HL-60 (cell line): ENCODE measurements around the gene CRB1.

Source experiments
- POLR2AphosphoS5 ChIP-seq: IDR thresholded peaks from 2 replicates; pipeline ENCODE4 v1.6.1; 2012; ENCODE audit warnings: low read depth
- SPI1 ChIP-seq: IDR thresholded peaks from 2 replicates; pipeline ENCODE4 v1.6.1; 2012; ENCODE audit warnings: low read depth, mild to moderate bottlenecking, borderline replicate concordance
- TF ChIP-seq, protein P1 (sequence below): IDR thresholded peaks from one replicate; pipeline ENCODE4 v1.5.1; 2011; ENCODE audit warnings: low read length, control low read depth, inconsistent platforms; ENCODE audit not compliant: insufficient read depth

DNA sequence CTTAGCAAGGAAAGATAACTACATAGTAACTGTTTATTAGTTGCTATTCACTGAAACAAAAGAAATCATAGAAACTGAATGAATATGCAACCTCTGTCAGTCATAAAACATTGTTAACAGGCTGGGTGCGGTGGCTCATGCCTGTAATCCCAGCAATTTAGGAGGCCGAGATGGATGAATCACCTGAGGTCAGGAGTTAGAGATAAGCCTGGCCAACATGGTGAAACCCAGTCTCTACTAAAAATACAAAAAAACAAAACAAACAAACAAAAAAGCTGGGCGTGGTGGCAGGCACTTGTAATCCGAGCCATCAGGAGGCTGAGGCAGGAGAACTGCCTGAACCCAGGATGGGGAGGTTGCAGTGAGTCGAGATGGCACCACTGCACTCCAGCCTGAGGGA, 44.1 kb downstream of the CRB1 start:
- TF ChIP-seq, protein P1, sequence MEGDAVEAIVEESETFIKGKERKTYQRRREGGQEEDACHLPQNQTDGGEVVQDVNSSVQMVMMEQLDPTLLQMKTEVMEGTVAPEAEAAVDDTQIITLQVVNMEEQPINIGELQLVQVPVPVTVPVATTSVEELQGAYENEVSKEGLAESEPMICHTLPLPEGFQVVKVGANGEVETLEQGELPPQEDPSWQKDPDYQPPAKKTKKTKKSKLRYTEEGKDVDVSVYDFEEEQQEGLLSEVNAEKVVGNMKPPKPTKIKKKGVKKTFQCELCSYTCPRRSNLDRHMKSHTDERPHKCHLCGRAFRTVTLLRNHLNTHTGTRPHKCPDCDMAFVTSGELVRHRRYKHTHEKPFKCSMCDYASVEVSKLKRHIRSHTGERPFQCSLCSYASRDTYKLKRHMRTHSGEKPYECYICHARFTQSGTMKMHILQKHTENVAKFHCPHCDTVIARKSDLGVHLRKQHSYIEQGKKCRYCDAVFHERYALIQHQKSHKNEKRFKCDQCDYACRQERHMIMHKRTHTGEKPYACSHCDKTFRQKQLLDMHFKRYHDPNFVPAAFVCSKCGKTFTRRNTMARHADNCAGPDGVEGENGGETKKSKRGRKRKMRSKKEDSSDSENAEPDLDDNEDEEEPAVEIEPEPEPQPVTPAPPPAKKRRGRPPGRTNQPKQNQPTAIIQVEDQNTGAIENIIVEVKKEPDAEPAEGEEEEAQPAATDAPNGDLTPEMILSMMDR: no peak
- TF ChIP-seq POLR2AphosphoS5: no peak
- no peak for TF ChIP-seq SPI1
